Epithelial cell of esophagus (primary cell): ENCODE measurements around the gene ROS1.
A peak's percentile ranks its signal among the peaks of the same experiment; 100 is the strongest.

Experiments
- DNase-seq: peaks from one replicate; pipeline ENCODE4 v3.0.0; 2010; ENCODE audit warnings: low read depth
- H3K4me3 ChIP-seq: 2 replicates; pipeline ENCODE4 v1.5.1; 2011; ENCODE audit warnings: mild to moderate bottlenecking, low read length, control low read depth
- TF ChIP-seq, protein P1 (sequence below): IDR thresholded peaks from 2 replicates; pipeline ENCODE4 v1.5.1; 2011; ENCODE audit warnings: low read depth, mild to moderate bottlenecking, low read length, control low read depth, inconsistent platforms; ENCODE audit not compliant: insufficient read depth; ENCODE audit errors: missing control alignments

ROS1 gene

GRCh38 chr6:117275711-117276110, 150.0 kb downstream of the ROS1 start:
- DNase-seq, result no peak
- TF ChIP-seq, protein P1, sequence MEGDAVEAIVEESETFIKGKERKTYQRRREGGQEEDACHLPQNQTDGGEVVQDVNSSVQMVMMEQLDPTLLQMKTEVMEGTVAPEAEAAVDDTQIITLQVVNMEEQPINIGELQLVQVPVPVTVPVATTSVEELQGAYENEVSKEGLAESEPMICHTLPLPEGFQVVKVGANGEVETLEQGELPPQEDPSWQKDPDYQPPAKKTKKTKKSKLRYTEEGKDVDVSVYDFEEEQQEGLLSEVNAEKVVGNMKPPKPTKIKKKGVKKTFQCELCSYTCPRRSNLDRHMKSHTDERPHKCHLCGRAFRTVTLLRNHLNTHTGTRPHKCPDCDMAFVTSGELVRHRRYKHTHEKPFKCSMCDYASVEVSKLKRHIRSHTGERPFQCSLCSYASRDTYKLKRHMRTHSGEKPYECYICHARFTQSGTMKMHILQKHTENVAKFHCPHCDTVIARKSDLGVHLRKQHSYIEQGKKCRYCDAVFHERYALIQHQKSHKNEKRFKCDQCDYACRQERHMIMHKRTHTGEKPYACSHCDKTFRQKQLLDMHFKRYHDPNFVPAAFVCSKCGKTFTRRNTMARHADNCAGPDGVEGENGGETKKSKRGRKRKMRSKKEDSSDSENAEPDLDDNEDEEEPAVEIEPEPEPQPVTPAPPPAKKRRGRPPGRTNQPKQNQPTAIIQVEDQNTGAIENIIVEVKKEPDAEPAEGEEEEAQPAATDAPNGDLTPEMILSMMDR, result no peak
- no peak overlapping the region for H3K4me3 ChIP-seq

- TF ChIP-seq, protein P1, result no peak
- DNase-seq, result no peak
Observed at GRCh38 chr6:117275205-117275604, 150.5 kb downstream of the ROS1 start.

DNA sequence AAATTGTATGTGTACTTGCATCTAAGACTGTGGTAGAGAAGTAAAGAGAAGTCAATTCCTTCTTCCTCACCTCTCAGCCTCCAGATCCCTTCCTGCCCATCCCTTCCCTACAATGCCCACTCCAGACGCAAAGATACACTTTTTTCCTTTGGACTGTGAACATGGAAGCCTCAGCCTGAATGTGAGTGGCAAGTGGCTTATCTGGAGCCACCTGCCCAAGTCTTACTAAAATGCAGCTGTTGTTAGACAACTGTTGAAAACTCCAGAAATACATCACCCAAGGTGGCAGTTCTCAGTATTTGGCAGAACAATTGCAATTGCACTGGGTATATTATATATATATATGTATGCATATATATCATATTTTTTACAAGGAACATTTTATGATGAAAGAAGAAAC, 152.9 kb downstream of the ROS1 start:
- TF ChIP-seq, protein P1, result no peak
- no peak overlapping the region for H3K4me3 ChIP-seq
- no peak for DNase-seq

More at GRCh38 chr6:117275205-117275604, 150.5 kb downstream of the ROS1 start:
- H3K4me3 ChIP-seq, result no peak overlapping the region

- DNase-seq, result no peak
- TF ChIP-seq, protein P1, result no peak
- H3K4me3 ChIP-seq, result no peak overlapping the region
Observed at GRCh38 chr6:117272032-117272866, 153.5 kb downstream of the ROS1 start.

DNA sequence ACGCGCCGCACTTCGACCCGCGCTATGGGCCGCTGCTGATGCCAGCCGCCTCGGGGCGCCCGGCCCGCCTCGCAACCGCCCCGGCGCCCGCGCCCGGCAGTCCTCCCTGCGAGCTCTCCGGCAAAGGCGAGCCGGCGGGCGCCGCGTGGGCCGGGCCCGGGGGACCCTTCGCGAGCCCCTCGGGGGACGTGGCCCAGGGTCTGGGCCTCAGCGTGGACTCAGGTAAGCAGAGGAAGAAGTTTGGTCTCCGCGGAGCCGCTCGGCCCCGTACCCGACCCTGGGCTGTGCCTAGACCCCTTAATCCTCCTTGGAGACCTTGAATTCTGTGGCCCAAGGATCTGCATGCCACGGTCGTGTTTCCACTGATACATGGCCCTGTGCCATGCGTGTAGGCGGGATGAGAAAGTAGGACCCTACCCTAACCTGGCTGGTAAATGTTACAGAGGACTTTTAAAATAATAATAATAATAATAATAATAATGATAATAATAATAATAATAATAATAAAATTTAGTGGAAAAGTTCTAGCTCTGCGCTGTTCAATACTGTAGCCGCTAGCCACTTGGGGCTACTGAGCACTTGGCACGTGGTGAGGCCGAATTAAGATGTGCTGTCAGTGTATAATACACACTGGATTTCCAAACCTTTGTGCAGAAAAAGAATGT, 154.8 kb downstream of the ROS1 start:
- no peak overlapping the region for H3K4me3 ChIP-seq
- TF ChIP-seq, protein P1, result no peak

DNA sequence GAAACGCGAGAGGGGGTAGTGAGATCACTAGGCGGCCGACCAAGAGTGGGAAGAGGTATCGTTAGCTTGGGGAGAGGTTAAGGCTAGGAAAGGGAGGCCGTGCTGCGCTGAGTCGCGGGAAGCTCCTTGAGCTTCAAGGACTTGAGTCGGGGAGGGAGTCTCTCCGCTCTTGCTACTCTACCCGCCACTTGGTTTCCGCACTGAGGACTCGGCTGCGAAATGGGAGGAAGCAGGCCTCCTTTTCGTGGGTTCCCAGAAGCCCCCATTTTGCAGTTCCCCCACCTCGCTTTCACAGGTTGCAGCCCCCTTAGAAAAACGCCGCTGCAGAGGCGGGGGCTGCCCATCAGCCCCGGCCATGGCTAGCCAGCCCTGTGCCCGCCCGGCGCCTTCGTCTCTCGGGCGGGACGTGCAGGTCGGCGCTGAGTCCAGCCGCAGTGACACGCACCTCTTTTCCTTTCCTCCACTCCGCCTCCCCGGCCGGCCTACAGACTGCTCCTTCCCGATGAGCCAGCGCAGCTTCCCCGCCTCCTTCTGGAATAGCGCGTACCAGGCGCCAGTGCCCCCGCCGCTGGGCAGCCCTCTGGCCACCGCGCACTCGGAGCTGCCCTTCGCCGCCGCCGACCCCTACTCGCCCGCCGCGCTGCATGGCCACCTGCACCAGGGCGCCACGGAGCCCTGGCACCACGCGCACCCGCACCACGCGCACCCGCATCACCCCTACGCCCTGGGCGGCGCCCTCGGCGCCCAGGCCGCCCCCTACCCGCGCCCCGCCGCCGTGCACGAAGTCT, 155.5 kb downstream of the ROS1 start:
- no peak overlapping the region for H3K4me3 ChIP-seq
- TF ChIP-seq, protein P1, result no peak
- DNase-seq, result peak; percentile 42

More for the DNA sequence above, 154.8 kb downstream of the ROS1 start:
- DNase-seq, result no peak
